Stimulated activated CD8-positive, alpha-beta memory T cell treated with anti-CD3 and anti-CD28 coated beads, Interleukin-12 subunit alpha, Interleukin-12 subunit beta, amount 100 ng/mL, for 4 hours (primary cell): ENCODE data around the gene HDAC11.
A peak's percentile ranks its signal among the peaks of the same experiment; 100 is the strongest.

Source experiments
- DNase-seq: peaks from one replicate; pipeline ENCODE4 v3.0.0-alpha.2; 2020; ENCODE audit warnings: low read depth

HDAC11 gene

GRCh38 chr3:13543253-13543652, 63.1 kb downstream of the HDAC11 start:
- DNase-seq = no peak

- DNase-seq = peak; percentile 15
These were observed 64.3 kb downstream of the HDAC11 start for GRCh38 chr3:13544293-13544831.

- no peak for DNase-seq
These were observed 65.0 kb downstream of the HDAC11 start for GRCh38 chr3:13544951-13545651.

GRCh38 chr3:13545952-13546454, 65.9 kb downstream of the HDAC11 start:
- no peak for DNase-seq

GRCh38 chr3:13546667-13547171, 66.6 kb downstream of the HDAC11 start:
- DNase-seq = no peak

GRCh38 chr3:13547591-13548371, 67.7 kb downstream of the HDAC11 start:
- DNase-seq = no peak

- DNase-seq = peak; percentile 5
These were observed 68.9 kb downstream of the HDAC11 start, which contains the start of gene FBLN2 for GRCh38 chr3:13548696-13549622. Gene FBLN2 (plus strand): TSS chr3:13549125. CDS start chr3:13570356, 21,231 bp downstream.

- DNase-seq = no peak
These were observed 69.7 kb downstream of the HDAC11 start for GRCh38 chr3:13549623-13550422.

GRCh38 chr3:13550423-13550690, 70.3 kb downstream of the HDAC11 start:
- DNase-seq = no peak

GRCh38 chr3:13550791-13551360, 70.8 kb downstream of the HDAC11 start:
- no peak for DNase-seq

- DNase-seq = no peak
These were observed 72.9 kb downstream of the HDAC11 start for GRCh38 chr3:13552857-13553652.

GRCh38 chr3:13553686-13554085, 73.6 kb downstream of the HDAC11 start:
- DNase-seq = no peak

GRCh38 chr3:13555753-13556152, 75.6 kb downstream of the HDAC11 start:
- no peak for DNase-seq
